Endodermal cell (in vitro differentiated cells): ENCODE data around the gene CCDC183. TPM values are rescaled to one million over a fixed set of nuclear protein-coding genes. Genes with fewer than 3 reads are reported as not detected.
A peak's percentile ranks its signal among the peaks of the same experiment; 100 is the strongest.

Source experiments
- DNase-seq: peaks from one replicate; pipeline ENCODE4 v3.0.0-alpha.2; 2017
- H3K27ac ChIP-seq: 2 replicates; pipeline ENCODE4 v1.5.1; 2013; ENCODE audit warnings: mild to moderate bottlenecking, low read depth, low read length, moderate library complexity
- H3K27me3 ChIP-seq: 2 replicates; pipeline ENCODE4 v1.6.1; 2013; ENCODE audit warnings: mild to moderate bottlenecking, low read length, moderate library complexity; ENCODE audit not compliant: insufficient read depth, control insufficient read depth, poor library complexity, severe bottlenecking
- H3K36me3 ChIP-seq: 2 replicates; pipeline ENCODE4 v1.7.0; 2013; ENCODE audit warnings: mild to moderate bottlenecking, low read length, moderate library complexity; ENCODE audit not compliant: control insufficient read depth, insufficient read depth
- H3K4me1 ChIP-seq: one replicate; pipeline ENCODE4 v1.7.0; 2013; ENCODE audit warnings: low read length; ENCODE audit not compliant: control insufficient read depth, insufficient read depth
- H3K4me3 ChIP-seq: 2 replicates; pipeline ENCODE4 v1.5.1; 2013; ENCODE audit warnings: mild to moderate bottlenecking, low read length, moderate library complexity
- H3K9ac ChIP-seq: 2 replicates; pipeline ENCODE4 v1.6.1; 2013; ENCODE audit warnings: mild to moderate bottlenecking, low read length, moderate library complexity; ENCODE audit not compliant: poor library complexity, severe bottlenecking; ENCODE audit errors: extremely low read depth
- H3K9me3 ChIP-seq: 2 replicates; pipeline ENCODE4 v1.6.1; 2013; ENCODE audit warnings: mild to moderate bottlenecking, low read length, moderate library complexity; ENCODE audit not compliant: control insufficient read depth
- H3K27ac Mint-ChIP-seq: 2 replicates; pipeline ENCODE4 v1.8.0; 2020; ENCODE audit warnings: mixed read lengths
- H3K27me3 Mint-ChIP-seq: 2 replicates; pipeline ENCODE4 v1.8.0; 2021; ENCODE audit warnings: mild to moderate bottlenecking, mixed read lengths; ENCODE audit not compliant: insufficient read depth
- H3K36me3 Mint-ChIP-seq: 2 replicates; pipeline ENCODE4 v1.8.0; 2020; ENCODE audit warnings: low read depth, mixed read lengths
- H3K4me1 Mint-ChIP-seq: 2 replicates; pipeline ENCODE4 v1.8.0; 2020; ENCODE audit warnings: mixed read lengths
- H3K4me3 Mint-ChIP-seq: 2 replicates; pipeline ENCODE4 v1.8.0; 2020; ENCODE audit warnings: mild to moderate bottlenecking, moderate library complexity, mixed read lengths
- H3K9me3 Mint-ChIP-seq: 2 replicates; pipeline ENCODE4 v1.8.0; 2020; ENCODE audit warnings: mild to moderate bottlenecking, mixed read lengths
- WGBS, 2 experiments: methylation state at CpG; one replicate each; pipeline versions ENCODE4 v1.1.5 to v1.1.7; 2013; ENCODE audit warnings: missing lambda C conversion rate in 2 of 2, mixed read lengths in 1 of 2; ENCODE audit not compliant: insufficient coverage in 1 of 2, insufficient read length in 1 of 2; 5-methylcytosine and 5-hydroxymethylcytosine counted together
- total RNA-seq, 2 donors: library from RNA; stranded (reverse); fragmentation: NEBNext Ultra II Directional in 1 of 2; extraction: Animal tissue kit (Norgen Biotek cat#: 25700) in 1 of 2; gene quantifications; 2 replicates in 1 of 2; 3 replicates in 1 of 2; pipeline ENCODE4 v1.2.1, GENCODE V29; 2021
- TF ChIP-seq, protein P1 (sequence below): fragments of 200-600 bp; sonication (generic); conservative IDR thresholded peaks from 2 replicates; pipeline ENCODE4 v1.5.0; 2021; ENCODE audit warnings: antibody characterized with exemption, mild to moderate bottlenecking

Gene CCDC183
- total RNA-seq, 2 donors from 2014 or later = 10.9 to 13.4 TPM

- H3K36me3 ChIP-seq = no peaks in the 10 kb centered on the region
- no peaks in the 10 kb centered on the region for H3K27me3 ChIP-seq
- no peak overlapping the region for H3K9ac ChIP-seq
- peaks cover 3% of the 10 kb centered on the region for H3K27me3 Mint-ChIP-seq
- 94 to 95% methylated on average over 8 to 17 of the region's 17 CpGs for WGBS, 2 experiments
- peaks cover 7% of the 10 kb centered on the region for H3K9me3 Mint-ChIP-seq
- TF ChIP-seq, protein P1, sequence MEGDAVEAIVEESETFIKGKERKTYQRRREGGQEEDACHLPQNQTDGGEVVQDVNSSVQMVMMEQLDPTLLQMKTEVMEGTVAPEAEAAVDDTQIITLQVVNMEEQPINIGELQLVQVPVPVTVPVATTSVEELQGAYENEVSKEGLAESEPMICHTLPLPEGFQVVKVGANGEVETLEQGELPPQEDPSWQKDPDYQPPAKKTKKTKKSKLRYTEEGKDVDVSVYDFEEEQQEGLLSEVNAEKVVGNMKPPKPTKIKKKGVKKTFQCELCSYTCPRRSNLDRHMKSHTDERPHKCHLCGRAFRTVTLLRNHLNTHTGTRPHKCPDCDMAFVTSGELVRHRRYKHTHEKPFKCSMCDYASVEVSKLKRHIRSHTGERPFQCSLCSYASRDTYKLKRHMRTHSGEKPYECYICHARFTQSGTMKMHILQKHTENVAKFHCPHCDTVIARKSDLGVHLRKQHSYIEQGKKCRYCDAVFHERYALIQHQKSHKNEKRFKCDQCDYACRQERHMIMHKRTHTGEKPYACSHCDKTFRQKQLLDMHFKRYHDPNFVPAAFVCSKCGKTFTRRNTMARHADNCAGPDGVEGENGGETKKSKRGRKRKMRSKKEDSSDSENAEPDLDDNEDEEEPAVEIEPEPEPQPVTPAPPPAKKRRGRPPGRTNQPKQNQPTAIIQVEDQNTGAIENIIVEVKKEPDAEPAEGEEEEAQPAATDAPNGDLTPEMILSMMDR = no peak
- H3K36me3 Mint-ChIP-seq = no peaks in the 10 kb centered on the region
- no peak overlapping the region for H3K27ac ChIP-seq
- no peak overlapping the region for H3K4me3 ChIP-seq
- no peak overlapping the region for H3K4me3 Mint-ChIP-seq
- no peak for DNase-seq
- H3K27ac Mint-ChIP-seq = no peak overlapping the region
- H3K9me3 ChIP-seq = no peaks in the 10 kb centered on the region
- H3K4me1 ChIP-seq = no peaks in the 10 kb centered on the region
- H3K4me1 Mint-ChIP-seq = no peaks in the 10 kb centered on the region
Observed at GRCh38 chr9:136762221-136762691, 33.9 kb upstream of the CCDC183 start.

DNA sequence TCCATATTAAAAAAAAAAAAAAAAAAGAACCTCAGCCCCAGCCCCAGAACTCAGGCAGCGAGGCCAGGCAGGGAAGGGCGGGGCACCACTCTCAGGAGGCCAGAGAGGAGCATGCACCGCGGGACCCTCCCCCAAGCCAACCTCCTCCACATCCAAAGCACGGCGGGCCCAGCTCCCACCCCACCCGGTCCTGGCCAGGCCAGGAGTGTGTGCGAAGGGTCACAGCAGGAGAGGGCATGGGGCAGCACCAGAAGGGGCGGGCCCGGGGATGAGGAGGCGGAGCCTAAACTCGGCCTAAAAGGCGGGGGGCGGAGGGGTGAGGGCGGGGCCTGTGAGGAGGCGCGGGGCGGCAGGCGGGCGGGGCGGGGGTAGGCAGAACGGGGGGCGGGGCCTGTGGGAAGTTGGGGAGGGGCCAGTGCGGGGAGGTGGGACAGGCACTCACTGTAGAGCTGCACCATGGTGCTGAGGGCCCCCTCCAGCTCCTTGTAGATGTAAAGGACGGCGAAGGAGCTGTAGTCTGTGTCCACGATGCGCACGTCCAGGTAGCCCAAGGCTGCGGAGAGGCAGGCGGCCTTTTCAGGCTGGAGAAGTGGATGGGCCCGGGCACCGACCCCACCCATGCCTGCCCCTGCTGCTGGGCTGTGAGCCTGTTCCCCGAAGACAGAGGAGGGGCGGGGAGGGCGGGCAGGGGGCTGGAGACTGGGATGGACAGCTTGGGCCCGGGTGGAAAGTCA lies 33.1 kb upstream of the CCDC183 start:
- H3K36me3 ChIP-seq = no peaks in the 10 kb centered on the region
- H3K9ac ChIP-seq = no peak overlapping the region
- no peaks in the 10 kb centered on the region for H3K27me3 ChIP-seq
- peaks cover 9% of the 10 kb centered on the region for H3K27me3 Mint-ChIP-seq
- DNase-seq = peak; percentile 97
- H3K36me3 Mint-ChIP-seq = no peaks in the 10 kb centered on the region
- 20 to 26% methylated on average over 2 to 35 of the region's 37 CpGs for WGBS, 2 experiments
- no peaks in the 10 kb centered on the region for H3K4me1 Mint-ChIP-seq
- H3K4me1 ChIP-seq = no peaks in the 10 kb centered on the region
- H3K9me3 Mint-ChIP-seq = peaks cover 7% of the 10 kb centered on the region
- H3K27ac Mint-ChIP-seq = no peak overlapping the region
- no peak overlapping the region for H3K4me3 ChIP-seq
- H3K27ac ChIP-seq = no peak overlapping the region
- TF ChIP-seq, protein P1 = no peak
- no peaks in the 10 kb centered on the region for H3K9me3 ChIP-seq
- no peak overlapping the region for H3K4me3 Mint-ChIP-seq

- Histone ChIP-seq H3K4me1 (no peaks in the 10 kb centered on the region), H3K27ac (no peak overlapping the region), H3K9ac (no peak overlapping the region), H3K4me3 (no peak overlapping the region), H3K36me3 (no peaks in the 10 kb centered on the region), H3K9me3 (no peaks in the 10 kb centered on the region), H3K27me3 (no peaks in the 10 kb centered on the region)
- WGBS, 2 experiments = 83 to 93% methylated on average over 6 to 14 of the region's 14 CpGs
- no peak overlapping the region for H3K27ac Mint-ChIP-seq
- peaks cover 9% of the 10 kb centered on the region for H3K27me3 Mint-ChIP-seq
- TF ChIP-seq, protein P1 = no peak
- no peaks in the 10 kb centered on the region for H3K4me1 Mint-ChIP-seq
- no peaks in the 10 kb centered on the region for H3K36me3 Mint-ChIP-seq
- H3K9me3 Mint-ChIP-seq = peaks cover 7% of the 10 kb centered on the region
- DNase-seq = no peak
- no peak overlapping the region for H3K4me3 Mint-ChIP-seq
Observed at GRCh38 chr9:136763649-136764035, 32.5 kb upstream of the CCDC183 start.
